Mucosa of rectum (tissue), 2 donors: Measurements from ENCODE around the gene PAK5.

Experiments
- H3K27ac ChIP-seq, 2 donors: one replicate each; pipeline ENCODE4 v1.7.0; 2013; ENCODE audit warnings: inconsistent platforms in 2 of 2, low read depth in 2 of 2, low read length in 2 of 2
- H3K27me3 ChIP-seq, 2 donors: one replicate each; pipeline ENCODE4 v1.7.0; 2013; ENCODE audit warnings: low read length in 2 of 2; ENCODE audit not compliant: control insufficient read depth in 2 of 2, insufficient read depth in 2 of 2
- H3K36me3 ChIP-seq, 2 donors: one replicate each; pipeline ENCODE4 v1.7.0; 2013; ENCODE audit warnings: low read length in 2 of 2; ENCODE audit not compliant: control insufficient read depth in 2 of 2, insufficient read depth in 2 of 2
- H3K4me1 ChIP-seq, 2 donors: one replicate each; pipeline ENCODE4 v1.7.0; 2013; ENCODE audit warnings: low read length in 2 of 2, mild to moderate bottlenecking in 1 of 2; ENCODE audit not compliant: control insufficient read depth in 2 of 2, insufficient read depth in 2 of 2
- H3K4me3 ChIP-seq, 2 donors: one replicate each; pipeline ENCODE4 v1.7.0; 2013; ENCODE audit warnings: low read length in 2 of 2
- H3K9ac ChIP-seq, 2 donors: one replicate each; pipeline ENCODE4 v1.7.0; 2013; ENCODE audit warnings: low read length in 2 of 2, low read depth in 1 of 2, mild to moderate bottlenecking in 1 of 2
- H3K9me3 ChIP-seq, 2 donors: one replicate each; pipeline ENCODE4 v1.7.0; 2013; ENCODE audit warnings: low read length in 2 of 2; ENCODE audit not compliant: control insufficient read depth in 2 of 2
- donor health status: healthy.
- donor health status: Normal muscosa, but diverticular disease.

PAK5 gene

DNA sequence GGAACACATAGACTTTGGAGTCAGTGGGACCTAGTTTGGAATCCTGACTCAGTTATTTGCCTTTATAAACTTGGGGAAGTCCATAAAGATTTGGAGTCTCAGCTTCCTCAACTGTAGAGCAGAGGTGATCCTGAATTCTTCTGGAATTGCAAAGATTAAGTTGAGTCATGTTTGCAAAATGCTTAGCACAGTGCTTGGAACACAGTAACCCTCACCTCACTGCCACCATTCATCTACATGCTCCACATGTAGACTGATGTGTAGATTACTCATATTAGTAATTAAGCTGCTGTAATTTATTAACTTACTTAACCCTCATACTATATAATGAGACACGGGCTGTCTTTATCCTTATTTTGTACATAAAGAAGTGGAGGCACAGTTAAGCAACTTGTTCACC lies 263.0 kb downstream of the PAK5 start:
- Histone ChIP-seq H3K9me3 (no peaks in the 10 kb centered on the region), H3K27ac (no peak overlapping the region), H3K4me1 (no peaks in the 10 kb centered on the region), H3K36me3 (no peaks in the 10 kb centered on the region), H3K27me3 (peaks cover 0 to 5% of the 10 kb centered on the region in 2 donors), H3K9ac (no peak overlapping the region), H3K4me3 (no peak overlapping the region)

GRCh38 chr20:9574776-9575175 lies 264.1 kb downstream of the PAK5 start:
- no peaks in the 10 kb centered on the region for H3K9me3 ChIP-seq
- no peak overlapping the region for H3K4me3 ChIP-seq
- H3K9ac ChIP-seq, result no peak overlapping the region
- H3K36me3 ChIP-seq, result no peaks in the 10 kb centered on the region
- no peak overlapping the region for H3K27ac ChIP-seq
- no peaks in the 10 kb centered on the region for H3K4me1 ChIP-seq
- H3K27me3 ChIP-seq, result peaks cover 0 to 5% of the 10 kb centered on the region in 2 donors

DNA sequence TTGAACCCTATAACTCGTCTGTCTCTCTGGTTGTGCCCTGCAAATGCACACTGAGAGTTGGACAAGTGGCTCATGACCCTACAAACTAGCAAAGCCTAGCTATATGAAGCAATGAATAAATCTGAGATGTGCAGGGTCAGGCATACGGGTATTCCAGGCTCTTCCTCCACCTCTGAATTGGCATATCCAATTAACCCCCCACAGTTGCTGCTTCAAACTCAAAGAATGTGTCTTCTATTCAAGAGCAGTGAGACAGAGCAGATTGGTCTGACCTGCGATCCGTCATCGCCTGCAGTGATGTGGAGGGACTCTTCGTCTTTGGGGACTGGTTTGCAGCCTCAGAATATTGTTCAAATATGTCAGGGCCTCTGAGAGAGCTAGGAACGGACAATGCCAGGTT lies 264.7 kb downstream of the PAK5 start:
- no peak overlapping the region for H3K4me3 ChIP-seq
- H3K9ac ChIP-seq, result no peak overlapping the region
- H3K27ac ChIP-seq, result no peak overlapping the region
- H3K36me3 ChIP-seq, result no peaks in the 10 kb centered on the region
- no peaks in the 10 kb centered on the region for H3K4me1 ChIP-seq
- no peaks in the 10 kb centered on the region for H3K9me3 ChIP-seq
- peaks cover 0 to 5% of the 10 kb centered on the region in 2 donors for H3K27me3 ChIP-seq

GRCh38 chr20:9573335-9574151 lies 265.3 kb downstream of the PAK5 start:
- Histone ChIP-seq H3K27me3 (peaks cover 0 to 5% of the 10 kb centered on the region in 2 donors), H3K9ac (no peak overlapping the region), H3K4me1 (no peaks in the 10 kb centered on the region), H3K27ac (no peak overlapping the region), H3K9me3 (no peaks in the 10 kb centered on the region), H3K36me3 (no peaks in the 10 kb centered on the region), H3K4me3 (no peak overlapping the region)

- H3K36me3 ChIP-seq, result no peaks in the 10 kb centered on the region
- peaks cover 0 to 5% of the 10 kb centered on the region in 2 donors for H3K27me3 ChIP-seq
- no peaks in the 10 kb centered on the region for H3K9me3 ChIP-seq
- no peak overlapping the region for H3K4me3 ChIP-seq
- no peak overlapping the region for H3K9ac ChIP-seq
- no peak overlapping the region for H3K27ac ChIP-seq
- no peaks in the 10 kb centered on the region for H3K4me1 ChIP-seq
Measured at GRCh38 chr20:9572670-9573069, 266.2 kb downstream of the PAK5 start.

DNA sequence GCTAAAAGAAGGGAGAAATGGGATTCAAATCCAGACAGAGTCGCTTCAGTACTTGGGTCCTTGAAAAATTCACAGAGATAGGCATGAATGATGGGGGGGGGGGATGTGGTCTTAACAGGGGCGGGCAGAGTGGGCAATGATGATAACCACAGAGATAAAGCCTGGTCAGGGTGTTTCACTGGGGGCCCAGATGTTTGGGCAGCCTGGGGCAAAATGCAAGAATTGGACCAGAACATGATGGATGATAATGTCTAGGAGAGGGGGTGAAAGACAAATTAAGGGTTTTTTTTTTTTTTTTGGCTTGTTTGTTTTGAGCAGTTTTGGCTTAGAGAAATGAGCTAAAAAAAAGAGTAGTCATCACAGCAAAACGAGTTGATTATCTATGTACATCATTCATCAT lies 267.1 kb downstream of the PAK5 start:
- no peak overlapping the region for H3K9ac ChIP-seq
- no peaks in the 10 kb centered on the region for H3K36me3 ChIP-seq
- no peaks in the 10 kb centered on the region for H3K9me3 ChIP-seq
- H3K27ac ChIP-seq, result no peak overlapping the region
- H3K4me1 ChIP-seq, result no peaks in the 10 kb centered on the region
- peaks cover 0 to 5% of the 10 kb centered on the region in 2 donors for H3K27me3 ChIP-seq
- H3K4me3 ChIP-seq, result no peak overlapping the region

DNA sequence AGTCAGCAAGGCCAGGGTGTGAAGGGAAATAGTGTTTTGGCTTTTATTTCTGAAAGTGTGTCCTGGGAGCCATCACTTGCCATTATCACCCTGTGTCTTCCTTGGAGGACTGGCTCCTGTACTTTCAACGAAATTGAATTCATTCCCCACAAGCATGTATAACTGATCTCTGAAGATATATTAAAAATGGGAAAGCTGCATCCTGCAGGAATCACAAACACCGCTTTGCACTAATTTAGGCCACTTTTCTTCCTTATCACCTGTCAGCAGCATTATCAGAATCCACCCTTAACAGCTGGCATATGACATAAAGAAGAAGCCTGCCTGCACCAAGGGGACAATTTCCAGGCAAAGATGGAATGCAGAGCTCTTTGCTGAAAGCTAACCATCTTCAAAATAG lies 268.3 kb downstream of the PAK5 start:
- peaks cover 0 to 5% of the 10 kb centered on the region in 2 donors for H3K27me3 ChIP-seq
- H3K4me3 ChIP-seq, result no peak overlapping the region
- H3K27ac ChIP-seq, result no peak overlapping the region
- H3K9ac ChIP-seq, result no peak overlapping the region
- H3K9me3 ChIP-seq, result no peaks in the 10 kb centered on the region
- no peaks in the 10 kb centered on the region for H3K4me1 ChIP-seq
- H3K36me3 ChIP-seq, result no peaks in the 10 kb centered on the region

GRCh38 chr20:9566977-9567376 lies 271.9 kb downstream of the PAK5 start:
- H3K27ac ChIP-seq, result no peak overlapping the region
- no peaks in the 10 kb centered on the region for H3K36me3 ChIP-seq
- H3K4me3 ChIP-seq, result no peak overlapping the region
- H3K4me1 ChIP-seq, result no peaks in the 10 kb centered on the region
- H3K9me3 ChIP-seq, result no peaks in the 10 kb centered on the region
- no peak overlapping the region for H3K9ac ChIP-seq
- no peaks in the 10 kb centered on the region for H3K27me3 ChIP-seq

GRCh38 chr20:9565910-9566550 lies 272.8 kb downstream of the PAK5 start:
- Histone ChIP-seq H3K27me3 (no peaks in the 10 kb centered on the region), H3K4me1 (no peaks in the 10 kb centered on the region), H3K4me3 (no peak overlapping the region), H3K9me3 (no peaks in the 10 kb centered on the region), H3K9ac (no peak overlapping the region), H3K27ac (no peak overlapping the region), H3K36me3 (no peaks in the 10 kb centered on the region)

- no peak overlapping the region for H3K27ac ChIP-seq
- H3K36me3 ChIP-seq, result no peaks in the 10 kb centered on the region
- no peaks in the 10 kb centered on the region for H3K27me3 ChIP-seq
- no peaks in the 10 kb centered on the region for H3K9me3 ChIP-seq
- H3K4me1 ChIP-seq, result no peaks in the 10 kb centered on the region
- no peak overlapping the region for H3K4me3 ChIP-seq
- H3K9ac ChIP-seq, result no peak overlapping the region
Measured at GRCh38 chr20:9557411-9557810, 281.5 kb downstream of the PAK5 start.
